ENCODE results near the gene RAB28.
"Not testable (repeated sequence)": the region's sequence is repeated elsewhere in the genome, so short reads cannot be mapped to it uniquely, and the experiment has no call there.

Gene RAB28

GRCh38 chr4:13449590-13449989, 34.5 kb downstream of the RAB28 start:
- DNase-seq (ENCODE audit: low spot score) = no peak

- DNase-seq (ENCODE audit: low spot score) = no peak
Observed at GRCh38 chr4:13445841-13446790, 38.0 kb downstream of the RAB28 start.

DNA sequence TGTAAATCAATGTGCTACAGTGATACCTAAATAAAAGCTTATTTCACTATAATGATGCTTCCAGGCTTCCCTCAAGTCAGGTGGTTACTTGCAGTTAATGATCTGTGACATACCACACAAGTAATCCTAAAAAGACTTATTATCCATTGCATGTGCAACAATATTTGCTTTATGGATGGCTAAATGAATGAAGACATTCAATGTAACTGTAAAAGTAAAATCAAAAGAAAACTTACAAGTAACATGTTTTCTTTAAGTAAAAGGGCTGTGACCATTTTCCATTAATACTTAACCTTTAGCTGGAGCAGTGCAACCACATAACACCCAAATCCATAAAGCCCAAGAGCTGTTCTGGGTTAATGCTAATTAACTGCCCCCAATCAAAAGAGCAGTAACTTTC, 42.6 kb downstream of the RAB28 start:
- no peak for DNase-seq (ENCODE audit: low spot score)

GRCh38 chr4:13436962-13437361, 47.2 kb downstream of the RAB28 start:
- no peak for DNase-seq (ENCODE audit: low spot score)

DNA sequence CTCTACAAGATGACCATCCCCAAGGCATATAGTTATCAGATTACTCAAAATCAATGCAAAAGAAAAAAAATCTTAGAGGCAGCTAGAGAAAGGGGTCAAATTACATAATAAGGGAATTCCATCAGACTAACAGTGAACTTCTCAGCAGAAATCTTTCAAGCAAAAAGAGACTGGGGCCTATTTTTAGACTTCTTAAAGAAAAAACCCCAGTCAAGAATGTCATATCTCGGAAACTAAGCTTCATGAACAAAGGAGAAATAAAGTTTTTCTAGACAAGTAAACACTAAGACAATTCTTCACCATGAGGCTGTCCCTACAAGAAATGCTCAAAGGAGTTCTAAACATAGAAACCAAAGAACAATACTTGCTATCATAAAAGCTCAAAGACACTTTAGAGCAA, 51.7 kb downstream of the RAB28 start:
- DNase-seq (ENCODE audit: low spot score) = no peak

GRCh38 chr4:13430834-13431568, 53.1 kb downstream of the RAB28 start:
- no peak for DNase-seq (ENCODE audit: low spot score)

DNA sequence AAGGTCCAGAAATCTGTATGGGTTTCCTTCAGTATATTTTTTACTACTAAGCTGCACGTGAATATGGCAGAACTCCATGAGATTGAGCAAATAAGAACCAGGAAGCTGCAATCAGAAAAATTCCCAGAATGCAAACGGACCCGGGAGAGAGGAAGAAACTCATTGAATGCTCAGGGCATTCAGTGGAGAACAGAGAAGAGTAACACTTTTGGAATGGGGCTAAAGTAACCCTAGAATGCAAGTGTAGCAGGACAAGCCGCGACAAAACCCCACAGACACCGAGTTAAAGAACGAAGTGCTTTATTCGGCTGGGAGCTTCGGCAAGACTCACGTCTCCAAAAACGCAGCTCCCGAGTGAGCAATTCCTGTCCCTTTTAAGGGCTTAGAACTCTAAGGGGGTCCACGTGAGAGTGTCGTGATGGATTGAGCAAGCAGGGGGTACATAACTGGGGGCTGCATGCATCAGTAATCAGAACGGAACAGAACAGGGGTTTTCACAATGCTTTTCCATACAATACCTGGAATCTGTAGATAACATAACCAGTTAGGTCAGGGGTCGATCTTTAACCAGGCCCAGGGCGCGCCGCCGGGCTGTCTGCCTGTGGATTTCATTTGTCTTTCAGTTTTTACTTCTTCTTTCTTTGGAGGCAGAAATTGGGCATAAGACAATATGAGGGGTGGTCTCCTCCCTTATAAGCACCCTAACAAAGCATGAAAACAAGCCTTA, 56.4 kb downstream of the RAB28 start:
- no peak for DNase-seq (ENCODE audit: low spot score)

DNA sequence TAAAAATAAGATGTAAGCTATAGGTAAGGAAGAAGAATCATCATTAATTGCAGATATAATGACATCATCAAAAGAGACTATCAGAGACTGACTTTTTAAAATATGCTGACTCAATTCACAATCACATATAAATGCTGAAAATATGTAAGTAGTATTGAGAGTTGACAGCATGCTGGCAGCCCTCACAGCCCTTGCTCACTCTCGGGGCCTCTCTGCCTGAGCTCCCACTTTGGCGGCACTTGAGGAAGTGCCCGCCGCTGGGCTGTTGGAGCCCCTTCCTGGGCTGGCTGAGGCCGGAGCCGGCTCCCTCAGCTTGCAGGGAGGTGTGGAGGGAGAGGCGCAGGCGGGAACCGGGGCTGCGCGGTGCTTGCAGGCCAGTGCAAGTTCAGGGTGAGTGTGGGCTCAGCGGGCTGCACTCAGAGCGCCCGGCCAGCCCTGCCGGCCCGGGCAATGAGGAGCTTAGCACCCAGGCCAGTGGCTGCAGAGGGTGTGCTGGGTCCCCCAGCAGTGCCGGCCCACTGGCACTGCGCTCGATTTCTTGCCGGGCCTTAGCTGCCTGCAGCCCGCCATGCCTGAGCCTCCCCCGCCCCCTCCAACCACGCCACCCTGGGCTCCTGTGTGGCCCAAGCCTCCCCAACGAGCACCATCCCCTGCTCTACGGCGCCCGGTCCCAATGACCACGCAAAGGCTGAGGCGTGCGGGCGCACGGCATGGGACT, 68.9 kb downstream of the RAB28 start:
- no peak for DNase-seq (ENCODE audit: low spot score)

DNA sequence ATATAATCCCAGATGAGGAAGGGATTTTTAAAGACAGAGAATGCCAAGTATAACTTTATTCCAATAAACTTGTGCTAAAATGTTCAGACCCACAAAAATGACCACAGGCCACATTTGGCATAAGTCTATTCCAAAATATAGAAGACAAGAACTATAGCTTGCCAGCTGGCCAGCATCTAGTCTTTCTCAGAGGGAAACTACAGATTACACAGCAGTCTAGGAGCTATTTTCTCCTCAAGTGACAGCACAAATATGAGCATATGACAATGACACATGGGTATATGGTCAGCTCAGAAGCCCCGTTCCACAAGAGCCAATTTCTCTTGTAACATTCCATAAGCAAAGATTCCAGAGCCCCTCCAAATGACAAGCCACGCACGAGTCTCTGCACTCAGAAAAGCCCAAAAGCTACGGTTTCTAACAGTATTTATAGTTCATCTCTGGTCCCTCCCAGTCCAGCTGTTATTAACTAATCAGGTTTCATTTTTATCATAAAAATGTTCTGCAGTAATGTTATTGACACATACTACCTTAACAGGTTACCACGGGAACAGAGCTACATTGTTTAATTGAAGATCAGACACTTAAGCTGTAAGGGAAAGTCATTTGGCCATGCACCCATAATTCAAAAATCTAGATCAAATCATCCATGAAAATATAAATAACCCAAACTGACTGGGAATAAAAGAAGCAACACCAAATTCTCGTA, 70.3 kb downstream of the RAB28 start:
- DNase-seq (ENCODE audit: low spot score) = no peak

DNA sequence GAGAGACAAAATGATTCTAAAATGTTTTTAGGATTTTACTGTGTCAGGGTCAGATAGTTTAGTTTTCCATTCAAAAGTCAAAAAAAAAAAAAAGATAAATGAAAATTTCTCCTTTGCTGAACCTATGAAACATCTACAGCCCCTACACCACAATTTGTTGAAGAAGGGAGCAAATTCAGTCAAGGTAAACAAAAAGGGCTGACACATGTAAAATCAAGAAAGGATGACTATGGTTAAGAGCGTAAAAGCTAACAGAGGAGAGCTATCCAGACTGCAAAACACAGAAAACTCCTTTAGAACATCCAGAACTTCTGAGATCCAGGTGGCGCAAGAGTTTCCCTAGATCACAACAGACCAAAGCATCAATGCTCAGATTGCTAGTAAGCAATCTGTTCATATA, 72.2 kb downstream of the RAB28 start:
- DNase-seq (ENCODE audit: low spot score) = no peak

- DNase-seq (ENCODE audit: low spot score) = no peak
Observed at GRCh38 chr4:13409324-13409723, 74.8 kb downstream of the RAB28 start.

DNA sequence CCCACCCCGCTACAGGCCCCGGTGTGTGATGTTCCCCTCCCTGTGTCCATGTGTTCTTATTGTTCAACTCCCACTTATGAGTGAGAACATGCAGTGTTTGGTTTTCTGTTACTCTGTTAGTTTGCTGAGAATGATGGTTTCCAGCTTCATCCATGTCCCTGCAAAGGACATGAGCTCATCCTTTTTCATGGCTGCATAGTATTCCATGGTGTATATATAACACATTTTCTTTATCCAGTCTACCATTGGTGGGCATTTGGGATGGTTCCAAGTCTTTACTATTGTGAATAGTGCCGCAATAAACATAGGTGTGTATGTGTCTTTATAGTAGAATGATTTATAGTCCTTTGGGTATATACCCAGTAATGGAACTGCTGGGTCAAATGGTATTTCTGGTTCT, 78.0 kb downstream of the RAB28 start:
- DNase-seq (ENCODE audit: low spot score) = not testable (repeated sequence)

GRCh38 chr4:13403833-13404232, 80.3 kb downstream of the RAB28 start:
- DNase-seq (ENCODE audit: low spot score) = no peak

- no peak for DNase-seq (ENCODE audit: low spot score)
Observed at GRCh38 chr4:13403326-13403725, 80.8 kb downstream of the RAB28 start.

GRCh38 chr4:13399257-13399656, 84.9 kb downstream of the RAB28 start:
- no peak for DNase-seq (ENCODE audit: low spot score)

DNA sequence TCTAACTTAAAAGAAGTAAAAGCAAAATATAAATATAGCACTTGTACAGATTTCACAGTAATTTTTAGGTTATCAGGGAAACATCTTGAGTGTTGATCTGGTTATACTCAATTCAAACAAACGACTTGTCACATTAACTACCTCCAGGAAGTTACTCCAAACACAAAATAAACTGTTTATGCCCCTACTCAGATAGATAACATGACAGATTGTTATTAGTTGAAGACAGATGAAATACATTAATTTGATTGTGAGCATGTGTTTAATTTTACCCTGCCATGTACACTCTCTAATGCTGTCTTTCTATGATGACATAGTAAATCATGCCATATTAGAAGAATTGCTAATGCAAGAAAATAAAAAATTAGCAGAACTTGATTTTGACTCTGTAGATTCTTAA, 88.0 kb downstream of the RAB28 start:
- no peak for DNase-seq (ENCODE audit: low spot score)

DNA sequence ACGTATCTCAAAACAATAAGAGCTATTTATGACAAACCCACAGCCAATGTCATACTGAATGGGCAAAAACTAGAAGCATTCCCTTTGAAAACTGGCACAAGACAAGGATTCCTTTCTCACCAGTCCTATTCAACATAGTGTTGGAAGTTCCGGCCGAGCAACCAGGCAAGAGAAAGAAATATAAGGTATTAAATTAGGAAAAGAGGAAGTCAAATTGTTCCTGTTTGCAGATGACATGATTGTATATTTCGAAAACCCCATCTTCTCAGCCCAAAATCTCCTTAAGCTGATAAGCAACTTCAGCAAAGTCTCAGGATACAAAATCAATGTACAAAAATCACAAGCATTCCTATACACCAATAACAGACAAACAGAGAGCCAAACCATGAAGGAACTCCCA, 94.2 kb downstream of the RAB28 start:
- not testable (repeated sequence) for DNase-seq (ENCODE audit: low spot score)

GRCh38 chr4:13386405-13387107, 97.6 kb downstream of the RAB28 start:
- no peak for DNase-seq (ENCODE audit: low spot score)

DNA sequence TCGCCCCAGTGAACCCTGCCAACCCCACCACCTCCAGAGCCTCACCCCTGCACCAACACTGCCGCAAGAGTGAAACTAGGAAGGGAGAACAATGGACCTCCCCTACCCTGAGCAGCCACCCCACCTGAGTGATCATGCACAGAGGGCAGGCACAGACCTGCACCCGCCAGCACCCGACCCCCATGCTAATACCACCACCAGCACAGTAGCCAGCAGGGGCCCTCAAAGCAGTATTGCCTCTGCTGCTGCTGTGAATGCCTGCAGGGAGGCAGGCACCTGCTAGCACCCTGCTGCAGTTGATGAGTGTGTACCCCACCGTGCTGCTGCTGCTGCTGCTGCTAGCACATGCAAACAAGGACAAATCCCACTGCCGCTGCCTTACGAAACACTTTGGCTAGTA, 100.1 kb downstream of the RAB28 start:
- DNase-seq (ENCODE audit: low spot score) = no peak

DNA sequence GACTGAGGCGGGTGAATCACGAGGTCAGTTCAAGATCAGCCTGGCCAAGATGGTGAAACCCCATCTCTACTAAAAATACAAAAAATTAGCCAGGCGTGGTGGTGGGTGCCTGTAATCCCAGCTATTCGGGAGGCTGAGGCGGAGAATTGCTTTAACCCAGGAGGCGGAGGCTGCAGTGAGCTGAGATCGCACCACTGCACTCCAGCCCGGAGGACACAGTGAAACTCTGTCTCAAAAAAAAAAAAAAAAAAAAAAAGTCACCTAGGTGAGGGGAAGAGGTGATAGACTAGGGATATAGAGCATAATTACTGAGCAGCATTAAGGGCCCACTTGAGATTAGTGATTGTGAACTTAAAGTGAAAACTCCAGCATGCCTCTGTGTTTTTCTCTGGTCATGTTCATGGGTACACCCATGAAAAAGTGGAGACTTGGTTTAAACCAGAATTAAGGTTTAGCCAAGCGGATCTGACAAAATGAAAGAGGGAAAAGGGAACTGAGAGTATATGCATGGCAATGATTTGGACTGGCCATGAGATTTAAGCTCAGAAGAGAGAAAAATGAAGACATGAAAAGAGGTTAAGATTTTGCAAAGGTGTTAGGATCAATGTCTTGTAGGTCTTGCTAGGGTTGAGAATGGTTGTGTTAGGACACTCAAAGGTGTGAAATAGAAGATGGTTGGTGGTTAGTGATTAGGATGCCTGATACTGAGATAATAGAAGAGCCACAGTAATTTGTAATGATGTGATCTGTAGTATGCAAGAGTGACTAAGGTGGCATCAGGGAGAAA, 105.0 kb downstream of the RAB28 start:
- DNase-seq (ENCODE audit: low spot score) = no peak
